Stimulated activated CD8-positive, alpha-beta memory T cell treated with anti-CD3 and anti-CD28 coated beads, Interleukin-2, amount 100 ng/mL, for 48 hours (primary cell): ENCODE data around the gene IQGAP2.
"Not testable (repeated sequence)": the region's sequence is repeated elsewhere in the genome, so short reads cannot be mapped to it uniquely, and the experiment has no call there.

Source experiments
- DNase-seq, 2 donors: peaks; one replicate each; pipeline ENCODE4 v3.0.0-alpha.2; 2020; ENCODE audit warnings: low read depth in 2 of 2

Gene IQGAP2

DNA sequence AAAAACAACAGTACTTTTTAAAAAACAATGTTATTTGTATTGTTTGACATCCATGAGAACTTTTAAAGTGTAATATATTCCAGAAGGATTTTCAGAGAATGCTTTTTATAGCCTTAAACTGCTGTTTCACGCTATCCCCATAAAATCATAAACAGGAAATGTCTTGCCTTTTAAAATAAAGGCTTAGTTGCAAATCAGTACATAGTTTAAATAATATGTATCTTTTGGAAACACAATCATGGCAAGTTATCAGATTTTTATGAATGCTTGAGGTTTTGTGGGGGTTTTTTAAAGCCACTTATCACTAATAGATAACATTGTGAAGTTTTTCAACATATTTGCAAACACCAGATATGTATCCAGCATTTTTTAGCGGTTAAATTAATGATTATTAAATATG, 257.3 kb downstream of the IQGAP2 start:
- no peak for DNase-seq

DNA sequence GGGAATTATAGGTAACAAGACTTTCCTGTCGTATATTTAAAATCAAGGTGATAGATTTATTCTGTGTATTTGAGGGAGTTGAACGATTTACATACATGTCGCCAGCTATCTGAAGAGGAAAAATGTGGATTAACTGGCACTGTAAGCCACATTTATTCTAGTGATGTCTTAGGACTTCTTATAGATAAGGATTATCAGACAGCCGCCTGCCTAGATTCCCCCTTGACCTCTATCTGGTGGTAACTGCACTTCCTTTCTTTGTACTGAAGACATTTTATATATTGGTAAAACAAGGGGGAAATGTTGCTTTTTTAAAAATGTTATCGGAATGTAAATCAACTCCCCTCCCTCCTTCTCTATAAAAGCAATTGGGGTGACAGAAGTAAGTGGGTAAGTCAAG, 259.4 kb downstream of the IQGAP2 start:
- no peak for DNase-seq

DNA sequence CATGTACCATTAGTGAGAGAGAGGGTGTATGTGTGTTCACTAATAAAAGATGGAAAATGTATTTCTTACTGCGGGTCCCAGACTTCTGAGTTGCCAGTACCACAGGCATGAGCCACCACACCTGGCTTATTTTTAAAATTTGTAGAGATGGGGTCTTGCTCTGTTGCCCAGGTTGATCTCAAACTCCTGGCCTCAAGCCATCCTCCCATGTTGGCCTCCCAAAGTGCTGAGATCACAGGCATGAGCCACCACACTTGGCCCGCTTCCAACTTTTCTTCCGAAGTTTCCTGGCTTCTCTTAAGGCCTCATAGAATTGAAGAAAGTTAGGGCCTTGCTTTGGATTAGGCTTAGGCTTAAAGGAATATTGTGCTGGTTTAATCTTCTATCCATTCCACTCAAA, 260.5 kb downstream of the IQGAP2 start:
- no peak for DNase-seq

DNA sequence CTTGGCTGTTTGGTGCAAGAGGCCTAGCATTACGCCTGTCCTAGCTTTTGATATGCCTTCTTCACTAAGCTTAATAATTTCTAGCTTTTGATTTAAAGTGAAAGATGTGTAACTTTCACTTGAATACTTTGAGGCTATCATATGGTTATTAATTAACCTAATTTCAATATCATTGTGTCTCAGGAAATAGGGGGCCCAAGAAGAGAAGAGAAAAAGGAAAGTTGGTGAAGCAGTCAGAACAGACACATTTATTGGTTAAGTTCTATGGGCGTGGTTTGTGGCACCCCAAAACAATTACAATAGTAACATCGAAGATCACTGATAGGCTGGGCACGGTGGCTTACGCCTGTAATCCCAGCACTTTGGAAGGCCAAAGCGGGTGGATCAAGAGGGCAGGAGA, 261.0 kb downstream of the IQGAP2 start:
- DNase-seq = no peak

DNA sequence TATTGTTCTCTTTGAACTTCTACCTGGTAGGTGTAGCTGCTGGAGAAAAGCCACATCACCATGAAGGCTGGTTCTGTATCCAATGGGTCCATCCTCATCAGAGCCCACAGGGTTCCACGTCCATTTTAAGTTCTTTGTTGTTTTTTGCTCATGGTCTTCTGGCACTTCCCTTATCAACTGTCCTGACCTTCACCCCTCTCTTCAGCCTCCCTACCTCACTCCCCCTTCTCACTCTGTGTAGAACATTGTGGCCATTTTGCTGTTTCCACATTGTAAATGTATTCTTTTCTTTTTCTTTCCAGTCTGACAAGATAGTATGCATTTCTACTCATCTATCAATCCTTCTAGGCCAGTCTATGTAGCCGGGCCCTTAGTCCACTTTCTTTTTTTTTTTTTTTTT, 264.4 kb downstream of the IQGAP2 start:
- DNase-seq = no peak

DNA sequence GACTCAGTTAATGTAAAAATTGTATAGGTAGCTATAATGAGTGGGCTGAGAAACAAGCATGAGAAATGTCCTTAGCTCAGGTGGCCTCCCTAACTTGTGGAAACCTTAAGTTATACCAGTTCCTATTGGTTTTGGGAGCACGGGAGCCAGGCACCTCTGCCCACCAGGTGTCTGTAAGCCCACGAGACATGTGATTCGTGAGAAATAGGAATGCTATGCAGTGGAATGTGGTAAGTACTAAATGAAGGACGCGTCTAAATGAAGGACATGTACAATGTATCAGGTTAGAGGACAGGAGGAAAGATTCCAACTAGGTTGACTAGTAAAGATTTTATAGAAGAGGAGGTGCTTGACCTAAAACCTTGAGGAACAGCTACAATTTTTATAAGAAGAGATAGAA, 266.2 kb downstream of the IQGAP2 start:
- DNase-seq = no peak

DNA sequence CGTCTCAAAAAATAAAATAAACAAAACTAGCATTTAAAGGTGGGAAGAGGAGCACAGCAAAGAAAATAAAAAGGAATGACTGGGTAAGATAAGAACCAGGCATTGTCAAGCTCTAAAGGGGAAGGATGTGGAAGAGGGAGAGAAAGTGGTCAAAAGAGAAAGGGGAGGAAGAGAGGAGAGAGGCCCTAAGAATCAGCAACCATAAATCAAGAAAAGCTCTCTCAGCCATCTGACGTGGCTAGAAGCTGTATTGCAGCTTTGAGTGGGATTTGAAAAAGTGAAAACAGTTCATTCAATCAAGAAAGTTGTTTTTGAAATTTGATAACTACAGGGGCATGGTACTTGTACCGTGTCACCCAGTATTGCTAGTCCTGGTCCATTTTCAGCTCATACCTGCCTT, 267.4 kb downstream of the IQGAP2 start:
- DNase-seq = no peak

DNA sequence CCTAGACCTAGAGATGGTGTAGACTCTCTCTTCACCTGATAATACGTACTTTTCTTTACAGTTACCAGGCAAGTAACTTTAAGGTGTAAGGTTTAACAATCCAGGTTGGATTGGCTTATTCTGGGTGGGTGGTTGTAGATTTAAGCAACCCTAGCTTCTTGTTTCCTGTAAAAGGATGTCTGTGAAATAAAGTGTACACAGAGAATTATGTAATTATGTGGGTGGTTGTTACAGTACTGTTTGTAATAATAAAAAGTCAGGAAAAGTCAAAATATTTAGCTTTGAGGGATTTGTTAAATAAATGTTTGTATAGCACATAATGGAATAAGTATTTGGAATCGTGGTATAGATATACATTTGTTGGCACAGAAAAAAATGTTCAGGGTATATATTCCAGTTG, 269.2 kb downstream of the IQGAP2 start:
- DNase-seq = no peak

DNA sequence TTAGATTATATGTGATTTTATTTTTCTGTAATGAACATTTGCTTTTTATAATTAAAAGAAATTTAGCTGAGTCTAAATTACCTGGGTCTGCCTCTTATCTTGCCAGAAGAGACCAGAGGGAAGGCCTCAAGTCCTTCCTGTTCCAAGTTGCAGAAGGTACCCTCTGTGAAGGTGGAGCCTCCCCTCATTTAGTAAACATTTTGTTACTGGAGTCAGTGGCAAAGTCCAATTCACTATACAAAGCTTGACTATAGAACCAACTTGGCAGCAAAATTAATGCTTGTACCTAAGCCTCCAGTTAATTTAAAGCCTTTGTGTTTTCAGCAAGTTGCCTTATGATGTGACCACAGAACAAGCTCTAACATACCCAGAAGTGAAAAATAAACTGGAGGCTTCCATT, 270.0 kb downstream of the IQGAP2 start:
- no peak for DNase-seq

DNA sequence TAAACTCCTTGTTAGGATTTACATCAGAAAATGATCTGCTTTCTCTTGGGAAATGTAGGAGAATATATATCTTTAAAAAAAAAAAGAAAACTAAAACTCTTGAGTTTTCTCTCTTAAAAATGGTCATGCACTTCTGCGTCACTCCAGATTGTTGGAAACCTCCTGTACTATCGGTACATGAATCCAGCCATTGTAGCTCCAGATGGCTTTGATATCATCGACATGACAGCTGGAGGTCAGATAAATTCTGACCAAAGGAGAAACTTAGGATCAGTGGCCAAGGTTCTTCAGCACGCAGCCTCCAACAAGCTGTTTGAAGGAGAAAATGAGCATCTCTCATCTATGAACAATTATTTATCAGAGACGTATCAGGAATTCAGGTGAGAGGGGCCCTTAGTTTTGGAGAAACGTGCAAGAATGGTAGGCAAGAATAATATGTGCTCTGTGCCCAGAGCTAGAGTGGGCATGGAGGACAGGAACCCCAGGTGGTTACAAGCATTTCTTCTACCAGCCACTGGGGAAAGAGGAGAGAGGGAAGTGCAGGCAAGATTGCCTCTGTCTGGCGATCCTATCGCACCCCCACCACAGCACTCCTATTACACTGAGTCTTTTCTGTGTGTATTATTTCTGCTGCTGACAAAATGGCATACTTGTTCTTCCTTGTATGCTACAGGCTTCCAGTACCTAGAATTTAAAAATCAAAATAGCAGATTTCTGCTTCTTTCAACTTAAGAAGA, 271.4 kb downstream of the IQGAP2 start:
- DNase-seq = no peak

DNA sequence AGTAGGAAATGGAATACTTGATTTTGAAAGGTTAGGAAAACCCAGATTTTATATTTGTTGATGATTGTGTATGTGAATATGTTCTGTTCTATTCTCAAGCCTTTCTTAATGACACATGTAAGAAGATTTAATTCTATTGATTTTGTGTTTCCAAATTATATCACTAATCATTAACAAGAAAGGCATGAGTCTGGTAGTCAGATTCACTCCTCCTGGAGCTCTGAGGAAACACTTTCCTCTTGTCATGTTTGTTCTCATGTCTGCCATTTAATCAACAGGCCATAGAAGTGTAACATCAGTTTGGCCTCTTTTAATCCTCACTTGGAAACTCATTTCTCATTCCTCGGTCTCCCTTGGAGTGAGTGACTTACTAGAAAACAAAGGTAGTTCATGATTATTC, 272.3 kb downstream of the IQGAP2 start:
- no peak for DNase-seq

DNA sequence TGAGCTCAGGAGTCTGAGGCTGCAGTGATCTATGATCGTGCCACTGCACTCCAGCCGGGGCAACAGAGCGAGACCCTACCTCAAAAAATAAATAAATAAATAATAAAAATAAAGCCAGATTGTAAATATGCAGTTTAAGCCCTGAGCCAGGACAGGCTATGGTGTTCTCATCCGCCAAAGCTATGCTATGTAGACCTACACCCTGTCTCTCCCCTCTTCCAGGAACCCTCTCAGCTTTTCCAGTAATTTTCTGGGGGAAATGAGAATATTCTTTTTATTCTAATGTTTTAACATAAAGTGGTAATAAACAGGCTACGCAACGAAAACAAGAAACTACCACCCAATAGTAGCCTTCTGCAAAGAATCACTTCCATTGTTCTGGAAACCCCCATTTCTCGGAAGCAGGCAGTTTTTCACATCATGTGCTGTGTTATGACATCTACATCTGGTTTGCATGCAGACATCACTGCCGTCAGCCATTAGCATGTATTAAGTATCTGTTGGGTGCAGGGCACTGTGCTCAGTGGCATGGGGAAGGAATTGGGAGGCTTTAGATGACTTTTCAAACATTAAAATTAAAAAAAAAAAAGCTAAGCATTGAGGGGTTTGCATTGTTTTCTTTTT, 274.9 kb downstream of the IQGAP2 start:
- no peak for DNase-seq

DNA sequence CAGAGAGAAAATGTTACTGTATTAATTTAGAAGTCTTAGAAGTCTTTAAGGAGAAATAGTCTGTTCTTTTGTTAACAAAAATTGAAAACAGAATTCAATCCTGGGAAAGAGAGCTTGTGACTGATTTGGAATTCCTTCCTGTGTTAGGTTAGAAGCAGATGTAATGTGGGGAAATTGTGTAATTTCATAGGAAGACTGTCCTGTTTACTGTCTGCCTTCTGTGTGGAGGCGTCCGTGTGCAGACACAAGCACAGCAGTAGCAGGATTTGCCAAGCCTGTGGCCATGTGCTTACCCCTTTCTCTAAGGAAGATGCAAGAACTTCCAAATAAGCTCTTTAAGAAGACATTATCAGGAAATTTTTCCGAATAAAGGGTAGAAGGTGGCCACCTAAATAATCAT, 276.1 kb downstream of the IQGAP2 start:
- DNase-seq = no peak

DNA sequence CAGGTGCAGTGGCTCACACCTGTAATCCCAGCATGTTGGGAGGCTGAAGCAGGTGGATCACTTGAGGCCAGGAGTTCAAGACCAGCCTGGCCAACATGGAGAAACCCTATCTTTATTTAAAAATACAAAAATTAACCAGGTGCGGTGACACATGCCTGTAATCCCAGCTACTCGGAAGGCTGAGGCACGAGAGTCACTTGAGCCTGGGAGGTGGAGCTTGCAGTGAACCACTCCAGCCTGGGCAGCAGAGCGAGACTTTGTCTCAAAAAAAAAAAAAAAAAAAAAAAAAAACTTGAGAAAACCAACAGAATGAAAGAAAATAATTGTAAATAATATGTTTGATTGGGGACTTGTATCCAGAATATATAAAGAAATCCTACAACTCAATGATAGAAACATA, 277.7 kb downstream of the IQGAP2 start:
- DNase-seq = not testable (repeated sequence)

DNA sequence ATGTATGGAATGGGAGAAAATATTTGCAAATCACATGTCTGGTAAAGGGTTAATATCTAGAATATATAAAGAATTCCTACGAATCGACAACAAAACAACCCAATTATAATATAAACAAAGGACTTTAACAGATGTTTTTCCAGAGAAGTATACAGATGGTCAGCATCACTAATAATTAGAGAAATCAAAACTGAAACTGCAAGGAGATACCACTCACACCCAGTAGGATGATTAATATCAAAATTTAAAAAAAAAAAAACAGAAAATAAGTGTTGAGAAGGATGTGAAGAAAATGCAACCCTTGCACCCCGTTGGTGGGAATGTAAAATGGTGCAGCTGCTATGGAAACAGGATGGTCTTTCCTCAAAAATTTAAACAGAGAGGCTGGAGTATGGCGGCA, 278.2 kb downstream of the IQGAP2 start:
- no peak for DNase-seq

DNA sequence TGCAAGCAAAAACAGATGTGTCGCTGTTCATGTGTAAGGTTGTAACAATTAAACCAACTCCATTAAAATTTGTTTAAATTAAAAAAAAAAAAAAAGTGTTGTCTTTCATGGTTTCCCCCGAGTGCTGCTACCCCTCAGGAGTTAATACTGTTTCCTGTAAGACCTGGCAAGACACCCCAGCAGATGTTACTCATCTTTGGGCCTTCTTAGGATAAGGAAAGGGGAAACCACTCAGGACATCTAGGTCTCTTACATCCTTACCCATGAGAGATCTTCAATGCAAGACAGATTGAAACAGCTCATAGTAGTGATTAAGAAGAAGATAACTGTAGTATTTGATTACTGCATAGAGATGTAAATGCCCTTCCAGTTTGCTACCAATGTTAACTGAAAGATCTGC, 279.3 kb downstream of the IQGAP2 start:
- DNase-seq = no peak

DNA sequence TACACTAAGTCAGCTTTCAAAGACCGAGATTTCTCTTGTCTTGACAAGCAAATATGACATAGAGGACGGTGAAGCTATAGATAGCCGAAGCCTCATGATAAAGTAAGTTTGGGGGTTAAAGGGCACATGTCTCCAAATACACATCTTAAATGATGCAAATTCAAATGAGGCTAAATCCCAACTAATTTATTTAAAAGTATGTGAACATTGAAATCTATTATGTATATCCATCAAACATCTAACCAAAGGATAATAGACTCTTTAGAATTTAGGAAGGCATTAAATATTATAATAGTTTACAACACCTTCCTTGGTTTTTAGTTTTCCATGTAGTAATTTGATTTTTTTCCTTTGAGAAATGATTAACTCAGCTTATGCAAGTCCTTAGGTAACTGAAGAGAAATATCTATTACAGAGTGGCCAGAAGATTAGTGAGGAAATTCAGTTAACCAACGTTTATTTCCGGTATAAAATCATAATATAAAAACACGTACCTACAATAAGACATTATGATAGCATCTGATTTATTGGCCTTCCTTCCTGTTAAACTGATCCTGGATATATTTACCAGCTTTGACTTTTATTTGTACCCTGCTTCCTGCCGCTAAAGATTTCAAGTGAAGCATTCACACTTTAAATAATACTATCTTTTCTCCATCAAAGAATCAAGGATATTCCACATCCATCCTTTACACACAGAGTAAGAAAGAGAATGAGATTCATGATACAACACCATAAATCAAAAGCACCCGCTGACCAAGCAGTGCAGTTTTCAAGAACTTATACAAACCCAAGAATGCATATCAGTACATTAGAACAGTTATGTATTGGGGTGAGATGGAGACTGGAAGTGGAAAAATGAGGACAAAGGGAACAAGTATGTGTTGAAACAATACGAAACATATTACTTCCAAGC, 281.0 kb downstream of the IQGAP2 start:
- DNase-seq = no peak

DNA sequence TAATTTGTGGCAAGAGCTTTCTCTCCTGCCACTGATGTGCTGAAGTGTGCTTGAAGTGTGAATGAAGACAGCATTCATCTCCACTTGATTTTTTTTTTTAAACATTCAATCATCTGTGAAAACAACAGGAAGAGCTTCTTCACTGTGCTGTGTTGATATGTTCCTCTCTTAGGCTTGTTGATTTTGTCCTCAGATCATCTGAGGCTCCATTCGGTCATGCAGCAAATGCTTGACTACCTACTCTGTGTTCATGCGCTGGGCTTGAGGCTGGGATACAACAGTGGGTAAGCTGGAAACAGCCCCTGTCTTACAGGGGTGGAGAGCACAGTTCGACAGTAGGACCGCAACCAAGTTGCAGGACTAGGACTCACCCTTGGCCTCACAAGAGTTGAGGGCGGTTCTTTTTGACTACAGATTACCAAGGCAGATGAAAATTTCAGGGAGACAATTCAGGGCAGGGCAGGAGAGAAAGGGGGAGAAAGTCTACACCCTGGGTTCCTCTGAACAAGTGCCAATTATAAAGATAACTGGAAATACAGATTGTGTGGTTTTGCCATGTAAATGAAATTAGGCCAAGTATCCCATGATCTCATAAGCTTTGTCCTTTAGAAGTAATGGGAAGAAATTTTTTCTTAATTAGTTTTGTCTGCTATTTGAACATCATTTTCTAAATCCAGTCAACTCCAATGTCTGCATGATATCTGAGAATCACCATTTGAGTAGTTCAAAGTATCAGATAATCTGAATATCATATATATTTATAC, 281.9 kb downstream of the IQGAP2 start:
- DNase-seq = no peak

DNA sequence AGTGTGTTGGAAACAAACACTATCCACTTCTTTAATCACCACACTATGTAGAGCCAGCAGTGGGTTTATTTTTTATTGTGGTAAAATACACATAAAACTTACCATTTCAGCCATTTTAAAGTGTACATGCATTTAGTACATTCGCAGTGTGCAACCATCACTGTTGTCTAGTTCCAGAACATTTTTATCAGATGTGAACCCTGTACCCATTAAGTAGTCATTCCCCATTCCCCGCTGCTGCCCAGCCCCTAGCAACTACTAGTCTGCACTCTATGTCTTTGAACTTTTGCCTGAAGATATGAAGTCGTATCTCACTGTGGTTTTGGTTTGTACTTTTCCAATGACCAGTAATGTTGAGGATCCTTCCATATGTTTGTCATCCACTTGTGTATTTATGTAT, 282.6 kb downstream of the IQGAP2 start:
- no peak for DNase-seq

DNA sequence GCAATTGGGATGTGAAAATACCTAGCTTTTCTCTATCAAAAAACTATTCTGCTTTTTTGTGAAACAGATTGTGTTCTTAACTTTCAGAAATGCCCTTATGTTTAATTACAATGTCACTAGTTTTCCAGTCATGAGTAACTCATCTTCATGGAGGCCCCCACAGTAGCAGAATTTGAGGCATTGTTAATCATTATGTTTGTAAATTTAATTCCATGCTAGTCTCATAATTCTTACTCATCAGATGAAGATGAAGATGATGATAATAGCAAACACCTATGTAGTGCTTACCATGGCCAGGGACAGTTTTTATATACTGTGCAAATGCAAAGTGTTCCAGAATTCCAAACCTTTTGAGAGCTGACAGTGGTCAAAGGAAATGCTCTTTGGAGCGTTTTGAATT, 285.1 kb downstream of the IQGAP2 start:
- DNase-seq = no peak

DNA sequence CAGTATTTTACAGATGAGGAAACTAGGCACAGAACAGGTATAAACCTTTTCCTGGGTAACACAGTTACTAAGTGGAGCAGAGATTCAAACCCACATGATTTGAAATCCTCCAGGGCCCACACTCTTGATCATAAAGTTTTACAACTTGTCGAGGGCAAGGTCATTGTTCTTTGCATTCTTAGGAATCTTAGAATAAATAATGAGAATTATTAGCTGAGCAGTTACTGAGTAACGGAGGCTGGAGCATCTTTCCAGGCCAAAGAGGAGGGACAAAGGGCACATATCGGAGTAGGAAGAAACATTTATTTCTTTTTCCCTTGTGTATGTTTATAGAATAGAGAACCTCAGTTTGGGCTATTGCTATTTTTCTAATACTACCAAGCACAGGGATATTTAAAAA, 285.8 kb downstream of the IQGAP2 start:
- no peak for DNase-seq
